Neural progenitor cell (in vitro differentiated cells): Measurements from ENCODE around the gene DTNA. TPM values are rescaled to one million over a fixed set of nuclear protein-coding genes. Genes with fewer than 3 reads are reported as not detected.

Source experiments
- DNase-seq: peaks from one replicate; pipeline ENCODE4 v3.0.0-alpha.2; 2016; ENCODE audit warnings: low spot score
- H2AFZ ChIP-seq: fragments of 200-600 bp; sonication (generic); replicated peaks from 2 replicates; pipeline ENCODE4 v1.6.1; 2016; ENCODE audit warnings: antibody characterized with exemption
- H3F3A ChIP-seq: fragments of 200-600 bp; sonication (generic); 2 replicates; pipeline ENCODE4 v1.6.1; 2016; ENCODE audit warnings: antibody characterized with exemption, low read depth
- H3K27ac ChIP-seq: fragments of 200-600 bp; sonication (generic); 2 replicates; pipeline ENCODE4 v1.5.1; 2016; ENCODE audit warnings: mild to moderate bottlenecking
- H3K27me3 ChIP-seq: fragments of 200-600 bp; sonication (generic); 2 replicates; pipeline ENCODE4 v1.6.1; 2016; ENCODE audit warnings: mild to moderate bottlenecking, moderate library complexity
- H3K36me3 ChIP-seq: fragments of 200-600 bp; sonication (generic); 2 replicates; pipeline ENCODE4 v1.5.1; 2016
- H3K4me1 ChIP-seq: fragments of 200-600 bp; sonication (generic); 2 replicates; pipeline ENCODE4 v1.6.1; 2016; ENCODE audit warnings: mixed run types
- H3K4me2 ChIP-seq: fragments of 200-600 bp; sonication (generic); 2 replicates; pipeline ENCODE4 v1.6.1; 2016
- H3K4me3 ChIP-seq: fragments of 200-600 bp; sonication (generic); 2 replicates; pipeline ENCODE4 v1.5.1; 2016
- H3K79me2 ChIP-seq: fragments of 200-600 bp; sonication (generic); 2 replicates; pipeline ENCODE4 v1.6.1; 2016; ENCODE audit warnings: low read depth
- H3K9ac ChIP-seq: fragments of 200-600 bp; sonication (generic); 2 replicates; pipeline ENCODE4 v1.6.1; 2016
- H3K9me3 ChIP-seq: fragments of 200-600 bp; sonication (generic); 2 replicates; pipeline ENCODE4 v1.5.1; 2016; ENCODE audit warnings: low read depth
- H4K20me1 ChIP-seq: fragments of 200-600 bp; sonication (generic); 2 replicates; pipeline ENCODE4 v1.6.1; 2016; ENCODE audit warnings: low read depth
- H3K27ac Mint-ChIP-seq: 3 replicates; pipeline ENCODE4 v1.8.0; 2021; ENCODE audit warnings: mixed read lengths
- H3K27me3 Mint-ChIP-seq: 2 replicates; pipeline ENCODE4 v1.8.0; 2022; ENCODE audit warnings: low read depth, mild to moderate bottlenecking, inconsistent platforms, moderate library complexity, mixed read lengths; ENCODE audit not compliant: insufficient read depth
- H3K36me3 Mint-ChIP-seq: 3 replicates; pipeline ENCODE4 v1.8.0; 2021; ENCODE audit warnings: mixed read lengths
- H3K4me1 Mint-ChIP-seq: 3 replicates; pipeline ENCODE4 v1.8.0; 2021; ENCODE audit warnings: mixed read lengths
- H3K4me3 Mint-ChIP-seq: 3 replicates; pipeline ENCODE4 v1.8.0; 2021; ENCODE audit warnings: mild to moderate bottlenecking, moderate library complexity, mixed read lengths
- H3K9me3 Mint-ChIP-seq: 3 replicates; pipeline ENCODE4 v1.8.0; 2020; ENCODE audit warnings: mixed read lengths
- CTCF ChIP-seq: fragments of 200-600 bp; sonication (generic); IDR thresholded peaks from 2 replicates; pipeline ENCODE4 v1.5.1; 2017; ENCODE audit warnings: antibody characterized with exemption, mild to moderate bottlenecking
- EZH2 ChIP-seq: fragments of 200-600 bp; sonication (generic); IDR thresholded peaks from 2 replicates; pipeline ENCODE4 v1.6.1; 2017; ENCODE audit warnings: antibody characterized with exemption, mild to moderate bottlenecking, moderate library complexity
- EZH2phosphoT487 ChIP-seq: fragments of 200-600 bp; sonication (generic); IDR thresholded peaks from 2 replicates; pipeline ENCODE4 v1.6.1; 2017; ENCODE audit warnings: antibody characterized with exemption
- total RNA-seq: library from RNA; depleted of rRNA; stranded (reverse); fragments of >200 nt; gene quantifications from 2 replicates; pipeline ENCODE4 v1.2.3, GENCODE V29; 2015; ENCODE audit warnings: low replicate concordance

DTNA gene
- total RNA-seq, 1 donor from 2014 or later: 15.0 TPM

- no peaks in the 10 kb centered on the region for H3K9me3 Mint-ChIP-seq
- Histone ChIP-seq H3K4me1 (peaks cover 26% of the 10 kb centered on the region), H3K27ac (no peak overlapping the region), H3K9me3 (no peaks in the 10 kb centered on the region), H4K20me1 (no peaks in the 10 kb centered on the region), H3F3A (no peaks in the 10 kb centered on the region), H3K4me3 (no peak overlapping the region), H2AFZ (no peak overlapping the region), H3K9ac (no peak overlapping the region), H3K36me3 (no peaks in the 10 kb centered on the region), H3K4me2 (no peak overlapping the region), H3K79me2 (no peaks in the 10 kb centered on the region), H3K27me3 (no peaks in the 10 kb centered on the region)
- TF ChIP-seq EZH2phosphoT487 (no peak), EZH2 (no peak), CTCF (no peak)
- no peak overlapping the region for H3K27ac Mint-ChIP-seq
- peaks cover 13% of the 10 kb centered on the region for H3K36me3 Mint-ChIP-seq
- H3K4me3 Mint-ChIP-seq: no peak overlapping the region
- H3K27me3 Mint-ChIP-seq: no peaks in the 10 kb centered on the region
- H3K4me1 Mint-ChIP-seq: peaks cover 2% of the 10 kb centered on the region
- DNase-seq: no peak
Measured at GRCh38 chr18:34838669-34839068, 128.6 kb downstream of the DTNA start.

- no peaks in the 10 kb centered on the region for H3K9me3 ChIP-seq
- H2AFZ ChIP-seq: no peak overlapping the region
- no peak overlapping the region for H3K27ac Mint-ChIP-seq
- H3K27me3 Mint-ChIP-seq: no peaks in the 10 kb centered on the region
- no peak for TF ChIP-seq EZH2
- no peaks in the 10 kb centered on the region for H3K27me3 ChIP-seq
- DNase-seq: no peak
- no peaks in the 10 kb centered on the region for H3F3A ChIP-seq
- no peak overlapping the region for H3K4me3 ChIP-seq
- no peak overlapping the region for H3K27ac ChIP-seq
- peaks cover 2% of the 10 kb centered on the region for H3K4me1 Mint-ChIP-seq
- H3K36me3 Mint-ChIP-seq: peaks cover 6% of the 10 kb centered on the region
- H3K9me3 Mint-ChIP-seq: no peaks in the 10 kb centered on the region
- H3K4me3 Mint-ChIP-seq: no peak overlapping the region
- H3K9ac ChIP-seq: no peak overlapping the region
- H3K4me1 ChIP-seq: peaks cover 32% of the 10 kb centered on the region
- H3K36me3 ChIP-seq: no peaks in the 10 kb centered on the region
- no peak overlapping the region for H3K4me2 ChIP-seq
- no peaks in the 10 kb centered on the region for H4K20me1 ChIP-seq
- H3K79me2 ChIP-seq: no peaks in the 10 kb centered on the region
Measured at GRCh38 chr18:34840256-34840826, 130.2 kb downstream of the DTNA start.

- Mint-ChIP-seq H3K4me1 (peaks cover 2% of the 10 kb centered on the region), H3K27me3 (no peaks in the 10 kb centered on the region), H3K9me3 (no peaks in the 10 kb centered on the region), H3K27ac (no peak overlapping the region), H3K36me3 (no peaks in the 10 kb centered on the region), H3K4me3 (no peak overlapping the region)
- no peaks in the 10 kb centered on the region for H3K36me3 ChIP-seq
- no peak overlapping the region for H3K27ac ChIP-seq
- H3K79me2 ChIP-seq: no peaks in the 10 kb centered on the region
- no peaks in the 10 kb centered on the region for H3K27me3 ChIP-seq
- no peak for TF ChIP-seq EZH2phosphoT487
- no peak for TF ChIP-seq CTCF
- TF ChIP-seq EZH2: no peak
- no peak for DNase-seq
- H3K4me3 ChIP-seq: no peak overlapping the region
- no peak overlapping the region for H2AFZ ChIP-seq
- H3K4me2 ChIP-seq: peak overlapping the region; percentile 52
- H3F3A ChIP-seq: no peaks in the 10 kb centered on the region
- H3K9me3 ChIP-seq: no peaks in the 10 kb centered on the region
- H4K20me1 ChIP-seq: no peaks in the 10 kb centered on the region
- no peak overlapping the region for H3K9ac ChIP-seq
- peaks cover 32% of the 10 kb centered on the region for H3K4me1 ChIP-seq
Measured at GRCh38 chr18:34841891-34842290, 131.8 kb downstream of the DTNA start.

GRCh38 chr18:34844072-34844471, 134.0 kb downstream of the DTNA start:
- H4K20me1 ChIP-seq: no peaks in the 10 kb centered on the region
- H3K9ac ChIP-seq: no peak overlapping the region
- no peaks in the 10 kb centered on the region for H3K36me3 ChIP-seq
- Mint-ChIP-seq H3K36me3 (peaks cover 6% of the 10 kb centered on the region), H3K4me1 (peaks cover 11% of the 10 kb centered on the region), H3K9me3 (no peaks in the 10 kb centered on the region), H3K27ac (no peak overlapping the region), H3K4me3 (no peak overlapping the region), H3K27me3 (no peaks in the 10 kb centered on the region)
- H3K4me2 ChIP-seq: no peak overlapping the region
- no peaks in the 10 kb centered on the region for H3F3A ChIP-seq
- H3K4me1 ChIP-seq: peaks cover 22% of the 10 kb centered on the region
- H3K27me3 ChIP-seq: no peaks in the 10 kb centered on the region
- DNase-seq: no peak
- TF ChIP-seq EZH2 (no peak), EZH2phosphoT487 (no peak), CTCF (no peak)
- H3K27ac ChIP-seq: no peak overlapping the region
- no peak overlapping the region for H3K4me3 ChIP-seq
- no peaks in the 10 kb centered on the region for H3K9me3 ChIP-seq
- H2AFZ ChIP-seq: no peak overlapping the region
- no peaks in the 10 kb centered on the region for H3K79me2 ChIP-seq
